ENCODE measurements around the gene ARHGAP32.

Gene ARHGAP32

GRCh38 chr11:129115652-129116586, 76.2 kb downstream of the ARHGAP32 start:
- DNase-seq (ENCODE audit: low spot score), result no peak

GRCh38 chr11:129109701-129110100, 82.4 kb downstream of the ARHGAP32 start:
- DNase-seq (ENCODE audit: low spot score), result no peak

- no peak for DNase-seq (ENCODE audit: low spot score)
These were observed 85.3 kb downstream of the ARHGAP32 start for GRCh38 chr11:129106788-129107187.

GRCh38 chr11:129102756-129103155, 89.4 kb downstream of the ARHGAP32 start:
- DNase-seq (ENCODE audit: low spot score), result no peak

- no peak for DNase-seq (ENCODE audit: low spot score)
These were observed 89.9 kb downstream of the ARHGAP32 start for GRCh38 chr11:129102225-129102624.

GRCh38 chr11:129093283-129093682, 98.8 kb downstream of the ARHGAP32 start:
- no peak for DNase-seq (ENCODE audit: low spot score)

GRCh38 chr11:129090056-129090455, 102.1 kb downstream of the ARHGAP32 start:
- no peak for DNase-seq (ENCODE audit: low spot score)

GRCh38 chr11:129089279-129089678, 102.8 kb downstream of the ARHGAP32 start:
- DNase-seq (ENCODE audit: low spot score), result no peak

- DNase-seq (ENCODE audit: low spot score), result no peak
These were observed 105.1 kb downstream of the ARHGAP32 start for GRCh38 chr11:129086976-129087375.

- DNase-seq (ENCODE audit: low spot score), result no peak
These were observed 114.9 kb downstream of the ARHGAP32 start for GRCh38 chr11:129077191-129077590.

- no peak for DNase-seq (ENCODE audit: low spot score)
These were observed 116.4 kb downstream of the ARHGAP32 start for GRCh38 chr11:129075757-129076156.

- no peak for DNase-seq (ENCODE audit: low spot score)
These were observed 124.7 kb downstream of the ARHGAP32 start for GRCh38 chr11:129067454-129067853.

- DNase-seq (ENCODE audit: low spot score), result no peak
These were observed 125.9 kb downstream of the ARHGAP32 start for GRCh38 chr11:129066229-129066628.

- DNase-seq (ENCODE audit: low spot score), result no peak
These were observed 129.0 kb downstream of the ARHGAP32 start for GRCh38 chr11:129063118-129063517.

- no peak for DNase-seq (ENCODE audit: low spot score)
These were observed 130.5 kb downstream of the ARHGAP32 start for GRCh38 chr11:129061492-129062230.

GRCh38 chr11:129056916-129057315, 135.2 kb downstream of the ARHGAP32 start:
- no peak for DNase-seq (ENCODE audit: low spot score)

GRCh38 chr11:129055196-129055595, 136.9 kb downstream of the ARHGAP32 start:
- no peak for DNase-seq (ENCODE audit: low spot score)

- no peak for DNase-seq (ENCODE audit: low spot score)
These were observed 143.2 kb downstream of the ARHGAP32 start for GRCh38 chr11:129048911-129049310.

GRCh38 chr11:129045150-129045549, 147.0 kb downstream of the ARHGAP32 start:
- no peak for DNase-seq (ENCODE audit: low spot score)

- DNase-seq (ENCODE audit: low spot score), result no peak
These were observed 149.6 kb downstream of the ARHGAP32 start for GRCh38 chr11:129042503-129042902.

- DNase-seq (ENCODE audit: low spot score), result no peak
These were observed 150.5 kb downstream of the ARHGAP32 start for GRCh38 chr11:129041611-129042018.

- no peak for DNase-seq (ENCODE audit: low spot score)
These were observed 151.2 kb downstream of the ARHGAP32 start for GRCh38 chr11:129040934-129041333.

- no peak for DNase-seq (ENCODE audit: low spot score)
These were observed 156.9 kb downstream of the ARHGAP32 start for GRCh38 chr11:129035244-129035643.
